Osteoblast (primary cell): ENCODE results near the gene CLSTN2. TPM values are rescaled to one million over a fixed set of nuclear protein-coding genes. Genes with fewer than 3 reads are reported as not detected.

ENCODE experiments used
- DNase-seq: peaks from one replicate; pipeline ENCODE4 v3.0.0; 2011; ENCODE audit warnings: low spot score, mixed read lengths; ENCODE audit not compliant: insufficient read length; ENCODE audit errors: missing footprints
- H2AFZ ChIP-seq: 2 replicates; pipeline ENCODE4 v1.6.0; 2011; ENCODE audit warnings: mild to moderate bottlenecking, low read length
- H3K27ac ChIP-seq: 2 replicates; pipeline ENCODE4 v1.5.1; 2011; ENCODE audit warnings: mild to moderate bottlenecking, low read depth, low read length, moderate library complexity
- H3K27me3 ChIP-seq: 2 replicates; pipeline ENCODE4 v1.6.0; 2012; ENCODE audit warnings: mild to moderate bottlenecking, control low read depth, inconsistent platforms, low read length, moderate library complexity; ENCODE audit not compliant: insufficient read depth
- H3K36me3 ChIP-seq: 2 replicates; pipeline ENCODE4 v1.5.1; 2011; ENCODE audit warnings: mild to moderate bottlenecking, low read length, control low read depth, moderate library complexity; ENCODE audit not compliant: insufficient read depth
- H3K4me1 ChIP-seq: 2 replicates; pipeline ENCODE4 v1.5.1; 2011; ENCODE audit warnings: mild to moderate bottlenecking, low read length, control low read depth, moderate library complexity; ENCODE audit not compliant: insufficient read depth
- H3K4me2 ChIP-seq: 2 replicates; pipeline ENCODE4 v1.6.0; 2011; ENCODE audit warnings: mild to moderate bottlenecking, low read length; ENCODE audit not compliant: insufficient read depth
- H3K4me3 ChIP-seq: fragments of 200-600 bp; sonication (generic); 3 replicates; pipeline ENCODE4 v1.5.1; 2012; ENCODE audit warnings: mild to moderate bottlenecking, low read length, inconsistent platforms; ENCODE audit not compliant: insufficient read depth
- H3K79me2 ChIP-seq: 2 replicates; pipeline ENCODE4 v1.6.0; 2012; ENCODE audit warnings: mild to moderate bottlenecking, low read length, control low read depth, inconsistent platforms; ENCODE audit not compliant: insufficient read depth
- H3K9me3 ChIP-seq: 2 replicates; pipeline ENCODE4 v1.5.1; 2011; ENCODE audit warnings: low read depth, low read length, control low read depth
- H4K20me1 ChIP-seq: 2 replicates; pipeline ENCODE4 v1.6.0; 2012; ENCODE audit warnings: mild to moderate bottlenecking, low read length, control low read depth; ENCODE audit not compliant: insufficient read depth
- CTCF ChIP-seq: IDR thresholded peaks from 2 replicates; pipeline ENCODE4 v1.5.1; 2011; ENCODE audit warnings: mild to moderate bottlenecking, low read depth, low read length, moderate library complexity; ENCODE audit errors: extremely low read depth
- total RNA-seq: library from RNA; depleted of rRNA; stranded (reverse); fragments of >200 nt; gene quantifications from 2 replicates; pipeline ENCODE4 v1.2.3, GENCODE V29; 2012

The CLSTN2 gene
- total RNA-seq, 1 donor: under 0.01 TPM

GRCh38 chr3:140143367-140144069 lies 208.5 kb downstream of the CLSTN2 start:
- Histone ChIP-seq H4K20me1 (no peaks in the 10 kb centered on the region), H3K4me1 (no peaks in the 10 kb centered on the region), H3K36me3 (no peaks in the 10 kb centered on the region), H2AFZ (no peak overlapping the region), H3K4me3 (no peak overlapping the region), H3K27me3 (no peaks in the 10 kb centered on the region), H3K79me2 (no peaks in the 10 kb centered on the region), H3K27ac (no peak overlapping the region), H3K9me3 (no peaks in the 10 kb centered on the region), H3K4me2 (no peak overlapping the region)
- TF ChIP-seq CTCF: no peak
- no peak for DNase-seq

GRCh38 chr3:140145528-140145927 lies 210.5 kb downstream of the CLSTN2 start:
- Histone ChIP-seq H2AFZ (no peak overlapping the region), H3K4me3 (no peak overlapping the region), H3K79me2 (no peaks in the 10 kb centered on the region), H3K9me3 (no peaks in the 10 kb centered on the region), H3K4me2 (no peak overlapping the region), H3K27ac (no peak overlapping the region), H3K27me3 (no peaks in the 10 kb centered on the region), H4K20me1 (no peaks in the 10 kb centered on the region), H3K36me3 (no peaks in the 10 kb centered on the region), H3K4me1 (no peaks in the 10 kb centered on the region)
- no peak for TF ChIP-seq CTCF
- DNase-seq: peak; percentile 70

- H3K79me2 ChIP-seq: no peaks in the 10 kb centered on the region
- no peak overlapping the region for H2AFZ ChIP-seq
- no peaks in the 10 kb centered on the region for H3K9me3 ChIP-seq
- H3K4me3 ChIP-seq: no peak overlapping the region
- H3K36me3 ChIP-seq: no peaks in the 10 kb centered on the region
- no peak overlapping the region for H3K27ac ChIP-seq
- no peaks in the 10 kb centered on the region for H4K20me1 ChIP-seq
- no peak overlapping the region for H3K4me2 ChIP-seq
- no peak for DNase-seq
- TF ChIP-seq CTCF: no peak
- H3K27me3 ChIP-seq: no peaks in the 10 kb centered on the region
- H3K4me1 ChIP-seq: no peaks in the 10 kb centered on the region
Observed at GRCh38 chr3:140146668-140147067, 211.7 kb downstream of the CLSTN2 start.

GRCh38 chr3:140147965-140148490 lies 213.0 kb downstream of the CLSTN2 start:
- Histone ChIP-seq H3K4me3 (no peak overlapping the region), H3K36me3 (no peaks in the 10 kb centered on the region), H3K4me2 (no peak overlapping the region), H3K9me3 (no peaks in the 10 kb centered on the region), H3K79me2 (no peaks in the 10 kb centered on the region), H3K27me3 (no peaks in the 10 kb centered on the region), H3K4me1 (no peaks in the 10 kb centered on the region), H3K27ac (no peak overlapping the region), H2AFZ (no peak overlapping the region), H4K20me1 (no peaks in the 10 kb centered on the region)
- DNase-seq: no peak
- no peak for TF ChIP-seq CTCF
